Mammary epithelial cell (primary cell): ENCODE measurements around the gene SQSTM1.

ENCODE experiments used
- EZH2 ChIP-seq: IDR thresholded peaks from 2 replicates; pipeline ENCODE4 v1.6.1; 2012; ENCODE audit warnings: low read length, inconsistent platforms, borderline replicate concordance
- TF ChIP-seq, protein P1 (sequence below), 2 donors: IDR thresholded peaks in 1 of 2; conservative IDR thresholded peaks in 1 of 2; 2 replicates each; pipeline ENCODE4 v1.5.1; 2011 to 2012; ENCODE audit warnings: inconsistent platforms in 2 of 2, low read length in 2 of 2, mild to moderate bottlenecking in 2 of 2, control low read depth in 1 of 2, low read depth in 1 of 2; ENCODE audit not compliant: insufficient read depth in 1 of 2; ENCODE audit errors: extremely low read depth in 1 of 2

DNA sequence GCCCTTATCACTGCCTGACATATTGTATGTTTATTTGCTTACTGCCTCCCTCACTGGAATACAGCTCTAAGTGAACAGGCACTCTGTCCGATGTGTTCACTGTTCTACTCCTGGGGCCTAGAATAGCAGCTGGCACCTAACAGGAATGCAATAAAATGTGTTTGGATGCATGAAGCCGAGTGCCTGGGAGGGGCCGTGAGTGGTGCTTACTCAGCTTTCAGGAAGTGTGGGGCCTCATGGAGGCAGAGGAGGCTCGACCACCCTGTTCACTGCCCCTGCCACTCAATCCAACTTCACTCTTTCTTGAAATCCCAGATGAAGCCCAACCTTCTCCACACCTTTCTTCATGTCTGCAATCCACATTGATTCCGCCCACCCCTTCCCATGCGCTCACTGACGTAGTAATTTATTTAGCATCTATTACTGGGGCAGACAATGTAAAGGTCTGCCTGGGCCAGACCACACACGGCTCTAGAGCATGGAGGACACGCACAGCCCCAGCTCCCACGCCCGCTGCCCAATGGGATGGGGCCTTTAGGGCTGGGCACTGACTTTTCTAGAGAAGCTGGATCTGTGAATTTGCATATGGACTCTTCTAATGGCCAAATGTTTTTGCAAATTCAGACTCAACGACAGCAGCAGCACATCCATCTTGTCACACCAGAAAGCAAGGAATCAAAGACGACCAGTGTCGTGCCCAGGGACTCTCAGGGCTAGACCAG, 65.6 kb downstream of the SQSTM1 start:
- TF ChIP-seq, protein P1, sequence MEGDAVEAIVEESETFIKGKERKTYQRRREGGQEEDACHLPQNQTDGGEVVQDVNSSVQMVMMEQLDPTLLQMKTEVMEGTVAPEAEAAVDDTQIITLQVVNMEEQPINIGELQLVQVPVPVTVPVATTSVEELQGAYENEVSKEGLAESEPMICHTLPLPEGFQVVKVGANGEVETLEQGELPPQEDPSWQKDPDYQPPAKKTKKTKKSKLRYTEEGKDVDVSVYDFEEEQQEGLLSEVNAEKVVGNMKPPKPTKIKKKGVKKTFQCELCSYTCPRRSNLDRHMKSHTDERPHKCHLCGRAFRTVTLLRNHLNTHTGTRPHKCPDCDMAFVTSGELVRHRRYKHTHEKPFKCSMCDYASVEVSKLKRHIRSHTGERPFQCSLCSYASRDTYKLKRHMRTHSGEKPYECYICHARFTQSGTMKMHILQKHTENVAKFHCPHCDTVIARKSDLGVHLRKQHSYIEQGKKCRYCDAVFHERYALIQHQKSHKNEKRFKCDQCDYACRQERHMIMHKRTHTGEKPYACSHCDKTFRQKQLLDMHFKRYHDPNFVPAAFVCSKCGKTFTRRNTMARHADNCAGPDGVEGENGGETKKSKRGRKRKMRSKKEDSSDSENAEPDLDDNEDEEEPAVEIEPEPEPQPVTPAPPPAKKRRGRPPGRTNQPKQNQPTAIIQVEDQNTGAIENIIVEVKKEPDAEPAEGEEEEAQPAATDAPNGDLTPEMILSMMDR (conservative IDR thresholded peaks at IDR 0.05 in 1 of 2, IDR thresholded peaks at IDR 0.05 in 1 of 2; ENCODE audit: extremely low read depth in 1 of 2, insufficient read depth in 1 of 2, low read depth in 1 of 2, low read length in 2 of 2) = no peak
- TF ChIP-seq EZH2 = no peak
